ENCODE results near the gene CHST1.

DNA sequence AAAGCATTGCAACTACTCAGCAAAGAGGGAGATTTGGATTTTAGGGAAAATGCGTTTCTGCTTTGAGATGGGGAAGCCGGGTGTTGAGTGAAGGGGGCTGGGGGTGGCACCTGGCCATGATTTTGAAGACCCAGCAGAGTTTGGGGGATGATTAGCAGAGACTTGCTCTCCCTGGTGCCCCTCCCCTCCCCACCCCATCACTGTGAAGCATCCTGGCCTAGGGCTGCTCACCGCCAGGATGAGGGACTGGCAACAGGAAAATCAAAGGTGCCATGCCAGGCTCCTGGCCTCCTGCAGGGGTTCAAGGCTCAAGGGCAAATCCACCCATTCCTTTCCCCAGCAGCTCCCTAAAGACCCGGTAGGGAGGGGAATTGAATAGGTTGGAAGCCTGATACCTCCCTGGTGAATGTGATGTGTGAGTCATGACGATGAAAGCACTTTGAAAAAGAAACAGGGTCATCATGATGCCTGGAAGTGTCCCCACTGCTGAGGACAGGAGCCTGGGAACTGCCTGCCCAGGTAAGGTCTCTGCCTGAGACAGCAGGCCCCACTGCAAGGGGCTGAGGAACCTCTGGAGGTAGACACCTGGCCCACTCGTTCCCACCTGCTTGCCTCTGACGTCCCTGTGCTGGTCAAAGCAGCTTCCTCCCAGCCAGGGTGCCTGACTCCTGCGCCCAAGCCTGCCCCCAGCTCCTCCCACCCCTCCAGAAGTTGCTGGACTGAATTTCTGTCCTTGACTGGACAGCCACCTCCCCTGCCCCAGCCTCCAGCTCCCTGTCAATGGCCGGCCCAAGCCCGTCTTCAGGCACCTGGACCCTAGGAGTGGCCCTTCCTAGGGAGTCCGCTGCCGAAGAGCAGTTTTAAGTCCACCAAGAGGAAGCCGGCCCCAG, 1.7 kb downstream of the CHST1 start:
- no peak for TF ChIP-seq CTCF (conservative IDR thresholded peaks at IDR 0.05; ENCODE audit: low read length)
- TF ChIP-seq EZH2phosphoT487 (IDR thresholded peaks at IDR 0.05; ENCODE audit: borderline replicate concordance, low read depth, low read length), result no peak

All from OCI-LY7 (cell line).